Bone marrow (tissue), 2 donors: Measurements from ENCODE around the gene GPR139.

Experiments
- DNase-seq, 2 donors: peaks; one replicate each; lab custom pipeline; 2025; lab: John Stamatoyannopoulos, UW

The GPR139 gene

GRCh38 chr16:20073203-20074098, at the start of gene GPR139:
GPR139 (minus strand) TSS chr16:20073890; CDS start chr16:20073616, 274 bp downstream.
- DNase-seq, result no peak

GRCh38 chr16:20122011-20122410, 48.3 kb upstream of the GPR139 start:
- DNase-seq, result no peak

GRCh38 chr16:20114356-20114755, 40.7 kb upstream of the GPR139 start:
- no peak for DNase-seq

- no peak for DNase-seq
Observed at GRCh38 chr16:20111143-20111542, 37.5 kb upstream of the GPR139 start.

GRCh38 chr16:20107083-20107482, 33.4 kb upstream of the GPR139 start:
- no peak for DNase-seq

- no peak for DNase-seq
Observed at GRCh38 chr16:20104563-20105183, 31.0 kb upstream of the GPR139 start.

GRCh38 chr16:20102521-20102920, 28.8 kb upstream of the GPR139 start:
- DNase-seq, result no peak

GRCh38 chr16:20102021-20102420, 28.3 kb upstream of the GPR139 start:
- no peak for DNase-seq

GRCh38 chr16:20099375-20099774, 25.7 kb upstream of the GPR139 start:
- DNase-seq, result no peak

- DNase-seq, result no peak
Observed at GRCh38 chr16:20094157-20094556, 20.5 kb upstream of the GPR139 start.

GRCh38 chr16:20089246-20089965, 15.7 kb upstream of the GPR139 start:
- DNase-seq, result no peak

GRCh38 chr16:20084624-20085226, 11.0 kb upstream of the GPR139 start:
- no peak for DNase-seq

- no peak for DNase-seq
Observed at GRCh38 chr16:20079106-20079505, 5.4 kb upstream of the GPR139 start.

GRCh38 chr16:20075243-20075642, 1.6 kb upstream of the GPR139 start:
- no peak for DNase-seq

GRCh38 chr16:20074099-20074991, 655 bp upstream of the GPR139 start:
- no peak for DNase-seq

GRCh38 chr16:20072874-20073202, 852 bp downstream of the GPR139 start:
- no peak for DNase-seq

- DNase-seq, result no peak
Observed at GRCh38 chr16:20072146-20072873, 1.4 kb downstream of the GPR139 start.

GRCh38 chr16:20064931-20065330, 8.8 kb downstream of the GPR139 start:
- no peak for DNase-seq

- DNase-seq, result no peak
Observed at GRCh38 chr16:20064520-20064919, 9.2 kb downstream of the GPR139 start.

GRCh38 chr16:20061132-20061531, 12.6 kb downstream of the GPR139 start:
- no peak for DNase-seq

GRCh38 chr16:20056436-20056835, 17.3 kb downstream of the GPR139 start:
- DNase-seq, result no peak
